Lung (tissue), 12 donors: ENCODE data around the gene TIMM8B. TPM values are rescaled to one million over a fixed set of nuclear protein-coding genes. Genes with fewer than 3 reads are reported as not detected.

ENCODE experiments used
- ATAC-seq: fragments of 200-7000 bp; cut with Tn5 transposase; one replicate; pipeline ENCODE4 v1.9.1; 2020; ENCODE audit warnings: moderate number of reproducible peaks; ENCODE audit not compliant: insufficient read depth, low FRiP score
- DNase-seq, 3 donors: peaks; one replicate each; pipeline ENCODE4 v3.0.0-alpha.2; 2013 to 2017
- H3K27ac ChIP-seq, 2 donors: one replicate each; pipeline ENCODE4 v1.5.1; 2013; ENCODE audit warnings: mild to moderate bottlenecking in 2 of 2, moderate library complexity in 2 of 2, control low read depth in 1 of 2, inconsistent platforms in 1 of 2, low read depth in 1 of 2, low read length in 1 of 2
- H3K27me3 ChIP-seq, 3 donors: one replicate each; pipeline ENCODE4 v1.5.1; 2013; ENCODE audit warnings: low read length in 2 of 3; ENCODE audit not compliant: control insufficient read depth in 3 of 3, insufficient read depth in 3 of 3
- H3K36me3 ChIP-seq, 4 donors: one replicate each; pipeline ENCODE4 v1.5.1; 2013; ENCODE audit warnings: low read length in 4 of 4, mild to moderate bottlenecking in 1 of 4, moderate library complexity in 1 of 4; ENCODE audit not compliant: control insufficient read depth in 4 of 4, insufficient read depth in 4 of 4
- H3K4me1 ChIP-seq, 5 donors: one replicate each; pipeline ENCODE4 v1.5.1; 2013; ENCODE audit warnings: low read length in 5 of 5, mild to moderate bottlenecking in 2 of 5, moderate library complexity in 1 of 5; ENCODE audit not compliant: control insufficient read depth in 5 of 5, insufficient read depth in 5 of 5
- H3K4me3 ChIP-seq: one replicate; pipeline ENCODE4 v1.5.1; 2013; ENCODE audit warnings: mild to moderate bottlenecking, control low read depth, moderate library complexity
- H3K9ac ChIP-seq, 2 donors: one replicate each; pipeline ENCODE4 v1.5.1; 2013; ENCODE audit warnings: low read length in 2 of 2, control low read depth in 1 of 2; ENCODE audit not compliant: insufficient read depth in 1 of 2
- H3K9me3 ChIP-seq, 4 donors: one replicate each; pipeline ENCODE4 v1.5.1; 2013; ENCODE audit warnings: low read length in 3 of 4, mild to moderate bottlenecking in 1 of 4, moderate library complexity in 1 of 4; ENCODE audit not compliant: control insufficient read depth in 4 of 4, insufficient read depth in 3 of 4
- WGBS, 2 donors: extraction: QIAGEN DNeasy Blood & Tissue Kit; methylation state at CpG; one replicate each; pipeline ENCODE4 v1.1.7; 2013; 5-methylcytosine and 5-hydroxymethylcytosine counted together
- polyA plus RNA-seq, 2 donors: library from polyadenylated mRNA; stranded (reverse); fragments of 200-250 nt; gene quantifications; one replicate each; pipeline ENCODE4 v1.2.1, GENCODE V29; 2013
- total RNA-seq, 2 donors: library from RNA; depleted of rRNA in 1 of 2; stranded (reverse); fragments of >200 nt in 1 of 2; gene quantifications; one replicate each; pipeline ENCODE4 v1.2.1, GENCODE V29; 2014 to 2021
- TF ChIP-seq, protein P1 (sequence below): IDR thresholded peaks from 2 replicates; pipeline ENCODE4 v1.5.1; 2012; ENCODE audit warnings: mild to moderate bottlenecking; ENCODE audit errors: control extremely low read depth, extremely low read depth
- donor health status: control.
- donor health status: control.
- donor health status: Bipolar disorder and iron deficiency.
- donor health status: healthy.
- donor health status: DM: yes; HTN: yes; CAD: no.

TIMM8B gene
- total and polyA plus RNA-seq, 4 donors: 33.9 to 137 (median 86.0) TPM

DNA sequence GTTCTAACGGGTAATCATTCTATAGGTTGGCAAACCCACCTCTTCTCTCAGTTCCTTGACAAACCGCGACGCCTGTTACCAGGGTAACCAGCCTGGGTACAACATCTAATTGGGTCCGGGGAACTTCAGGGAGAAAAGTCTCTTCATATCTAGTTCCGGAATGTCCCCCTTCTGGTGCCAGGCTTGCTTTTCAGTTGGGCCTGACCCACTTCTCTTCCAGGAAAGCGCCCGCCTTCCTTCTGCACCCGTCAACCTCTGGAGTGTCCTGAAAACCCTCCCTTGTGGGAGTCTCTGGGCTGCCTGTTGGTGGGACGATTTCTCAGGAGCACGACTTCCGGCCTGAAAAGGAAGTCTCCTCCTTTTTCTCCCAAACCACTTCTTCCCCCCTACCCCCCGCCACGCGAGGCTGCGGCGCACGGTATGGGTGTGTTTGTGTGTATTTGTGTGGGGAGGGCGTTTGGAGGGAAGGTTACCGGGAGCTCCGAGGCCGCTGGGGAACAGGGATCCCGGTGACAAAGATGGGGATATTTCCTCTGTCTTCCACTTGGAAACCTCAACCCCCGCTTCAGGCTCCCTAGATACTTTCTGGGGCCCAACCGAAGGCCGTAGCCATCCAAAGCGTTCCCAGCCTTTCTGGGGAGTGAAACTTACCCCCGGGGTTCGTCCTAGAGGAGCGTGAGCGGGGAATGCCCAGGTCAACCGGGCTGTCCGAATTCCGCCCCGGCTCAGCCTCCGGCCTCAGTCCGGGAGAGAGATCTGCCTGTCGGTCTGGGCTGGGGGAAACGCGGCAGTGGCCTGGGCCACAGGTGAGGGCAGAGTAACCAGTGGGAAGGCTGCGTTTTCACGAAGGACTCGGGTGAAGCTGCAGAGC is 12.4 kb downstream of the TIMM8B start, which contains the start of the genes NKAPD1 and PIH1D2:
Gene NKAPD1, plus strand, starts transcription at position 359 of the 871 bp plus-strand sequence. CDS start 1,276 bp downstream, outside the sequence.
Gene PIH1D2, minus strand, starts transcription at position 77 of the 871 bp plus-strand sequence. CDS start 843 bp downstream, outside the sequence.
- Histone ChIP-seq H3K9me3 (no peaks in the 10 kb centered on the region), H3K4me3 (peak within 1 kb of the TSS; percentile 94), H3K9ac (peak within 1 kb of the TSS; percentile 90 to 95), H3K27me3 (no peaks in the 10 kb centered on the region), H3K4me1 (peaks cover 0 to 18% (median 6%) of the 10 kb centered on the region in 5 donors), H3K36me3 (peaks cover 6 to 28% (median 17%) of the 10 kb centered on the region in 4 donors), H3K27ac (peak within 1 kb of the TSS; percentile 81 to 95)
- TF ChIP-seq, protein P1, sequence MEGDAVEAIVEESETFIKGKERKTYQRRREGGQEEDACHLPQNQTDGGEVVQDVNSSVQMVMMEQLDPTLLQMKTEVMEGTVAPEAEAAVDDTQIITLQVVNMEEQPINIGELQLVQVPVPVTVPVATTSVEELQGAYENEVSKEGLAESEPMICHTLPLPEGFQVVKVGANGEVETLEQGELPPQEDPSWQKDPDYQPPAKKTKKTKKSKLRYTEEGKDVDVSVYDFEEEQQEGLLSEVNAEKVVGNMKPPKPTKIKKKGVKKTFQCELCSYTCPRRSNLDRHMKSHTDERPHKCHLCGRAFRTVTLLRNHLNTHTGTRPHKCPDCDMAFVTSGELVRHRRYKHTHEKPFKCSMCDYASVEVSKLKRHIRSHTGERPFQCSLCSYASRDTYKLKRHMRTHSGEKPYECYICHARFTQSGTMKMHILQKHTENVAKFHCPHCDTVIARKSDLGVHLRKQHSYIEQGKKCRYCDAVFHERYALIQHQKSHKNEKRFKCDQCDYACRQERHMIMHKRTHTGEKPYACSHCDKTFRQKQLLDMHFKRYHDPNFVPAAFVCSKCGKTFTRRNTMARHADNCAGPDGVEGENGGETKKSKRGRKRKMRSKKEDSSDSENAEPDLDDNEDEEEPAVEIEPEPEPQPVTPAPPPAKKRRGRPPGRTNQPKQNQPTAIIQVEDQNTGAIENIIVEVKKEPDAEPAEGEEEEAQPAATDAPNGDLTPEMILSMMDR: no peak
- peak; percentile 90 for ATAC-seq
- peak; percentile 91 to 95 (median 95) for DNase-seq
- 0% methylated on average over 43 of the region's 43 CpGs for WGBS, 2 donors

DNA sequence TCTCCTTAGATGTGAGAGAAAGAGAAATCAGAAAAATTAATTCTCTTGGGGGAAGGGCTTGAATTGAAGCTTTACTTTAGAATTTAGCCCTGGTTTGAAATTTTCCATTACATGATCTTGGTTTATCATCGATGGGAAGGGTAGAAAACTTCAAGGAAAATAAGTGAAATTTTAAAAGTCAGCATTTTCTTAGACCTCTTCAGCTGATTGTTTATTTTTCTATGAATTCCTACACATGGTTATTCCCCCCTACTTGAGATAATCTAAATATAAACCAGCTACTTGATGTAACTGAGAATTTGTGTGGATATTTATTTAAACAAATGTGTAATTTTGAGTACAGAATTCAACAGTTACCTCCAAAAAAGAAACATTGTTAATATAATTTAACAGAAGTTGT is 23.6 kb downstream of the TIMM8B start:
- WGBS, 2 donors: 85 to 89% methylated on average over 1 of the region's 1 CpG
- ATAC-seq (no peak), DNase-seq (no peak)
- no peaks in the 10 kb centered on the region for H3K4me1 ChIP-seq
- no peak overlapping the region for H3K9ac ChIP-seq
- no peak overlapping the region for H3K27ac ChIP-seq
- H3K4me3 ChIP-seq: no peak overlapping the region
- H3K9me3 ChIP-seq: no peaks in the 10 kb centered on the region
- TF ChIP-seq, protein P1: no peak
- H3K36me3 ChIP-seq: peaks cover 4 to 16% (median 12%) of the 10 kb centered on the region in 4 donors
- no peaks in the 10 kb centered on the region for H3K27me3 ChIP-seq

DNA sequence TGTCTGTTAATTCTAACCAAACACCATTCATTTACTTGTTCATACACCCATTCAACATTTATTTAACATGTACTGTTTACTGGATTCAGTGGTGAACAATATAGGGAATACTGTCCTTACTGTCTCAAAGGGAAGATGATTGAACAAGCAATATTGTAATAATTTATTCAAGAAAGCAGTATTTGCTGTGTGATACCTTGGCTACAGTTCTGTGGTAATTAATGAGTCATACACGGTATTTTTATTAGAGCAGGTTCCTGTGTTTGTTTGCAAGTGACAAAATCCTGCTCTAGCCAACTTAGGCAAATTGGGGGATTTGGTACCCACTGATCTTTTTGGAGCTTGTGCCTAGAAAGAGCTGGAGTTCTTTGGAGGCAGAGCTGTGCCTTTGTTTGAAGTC is 28.5 kb downstream of the TIMM8B start:
- DNase-seq (no peak), ATAC-seq (no peak)
- no peaks in the 10 kb centered on the region for H3K27me3 ChIP-seq
- H3K9me3 ChIP-seq: no peaks in the 10 kb centered on the region
- TF ChIP-seq, protein P1: no peak
- H3K4me1 ChIP-seq: no peaks in the 10 kb centered on the region
- peaks cover 4 to 33% (median 19%) of the 10 kb centered on the region in 4 donors for H3K36me3 ChIP-seq
- H3K9ac ChIP-seq: no peak overlapping the region
- H3K27ac ChIP-seq: no peak overlapping the region
- no peak overlapping the region for H3K4me3 ChIP-seq
- 47 to 74% methylated on average over 1 of the region's 1 CpG for WGBS, 2 donors
